Thymus (tissue), 11 donors: ENCODE measurements around the gene GPANK1. TPM values are rescaled to one million over a fixed set of nuclear protein-coding genes. Genes with fewer than 3 reads are reported as not detected.

Experiments used
- DNase-seq, 9 donors: peaks; one replicate each; pipeline ENCODE4 v3.0.0-alpha.2; 2013; ENCODE audit warnings: low spot score in 9 of 9, low read depth in 6 of 9, missing footprints in 1 of 9
- H3K27ac ChIP-seq, 2 donors: one replicate each; pipeline ENCODE4 v1.5.1; 2013; ENCODE audit warnings: control low read depth in 1 of 2, low read depth in 1 of 2, low read length in 1 of 2, mild to moderate bottlenecking in 1 of 2, moderate library complexity in 1 of 2
- H3K27me3 ChIP-seq, 2 donors: one replicate each; pipeline ENCODE4 v1.5.1; 2013; ENCODE audit warnings: low read length in 1 of 2; ENCODE audit not compliant: control insufficient read depth in 2 of 2, insufficient read depth in 1 of 2
- H3K36me3 ChIP-seq, 2 donors: one replicate each; pipeline ENCODE4 v1.5.1; 2013; ENCODE audit warnings: low read length in 1 of 2, mild to moderate bottlenecking in 1 of 2, moderate library complexity in 1 of 2; ENCODE audit not compliant: control insufficient read depth in 2 of 2, insufficient read depth in 2 of 2
- H3K4me1 ChIP-seq, 2 donors: one replicate each; pipeline ENCODE4 v1.5.1; 2013; ENCODE audit warnings: low read length in 2 of 2; ENCODE audit not compliant: control insufficient read depth in 2 of 2, insufficient read depth in 2 of 2
- H3K4me3 ChIP-seq, 2 donors: one replicate each; pipeline ENCODE4 v1.5.1; 2013; ENCODE audit warnings: low read length in 2 of 2, control low read depth in 1 of 2, mild to moderate bottlenecking in 1 of 2
- H3K9me3 ChIP-seq, 2 donors: one replicate each; pipeline ENCODE4 v1.5.1; 2013; ENCODE audit warnings: low read length in 1 of 2, mild to moderate bottlenecking in 1 of 2; ENCODE audit not compliant: control insufficient read depth in 2 of 2, insufficient read depth in 1 of 2
- WGBS: extraction: QIAGEN DNeasy Blood & Tissue Kit; methylation state at CpG from one replicate; pipeline ENCODE4 v1.1.7; 2013; 5-methylcytosine and 5-hydroxymethylcytosine counted together
- polyA plus RNA-seq: library from polyadenylated mRNA; stranded (reverse); fragments of 200-250 nt; gene quantifications from one replicate; pipeline ENCODE4 v1.2.3, GENCODE V29; 2013
- total RNA-seq: library from RNA; stranded (reverse); fragments of 120-200 nt; gene quantifications from one replicate; pipeline ENCODE4 v1.2.4, GENCODE V29; 2013
- donor health status: healthy.

Gene GPANK1
- total and polyA plus RNA-seq, 2 donors, result 13.8 to 25.2 TPM

- H3K27ac ChIP-seq, result no peak overlapping the region
- no peaks in the 10 kb centered on the region for H3K27me3 ChIP-seq
- H3K4me1 ChIP-seq, result peaks cover 5 to 32% of the 10 kb centered on the region in 2 donors
- WGBS, result 98% methylated on average over 3 of the region's 3 CpGs
- DNase-seq, result no peak
- H3K4me3 ChIP-seq, result no peak overlapping the region
- H3K36me3 ChIP-seq, result no peaks in the 10 kb centered on the region
- peaks cover 0 to 5% of the 10 kb centered on the region in 2 donors for H3K9me3 ChIP-seq
Measured at GRCh38 chr6:31708224-31708623, 43.4 kb upstream of the GPANK1 start.

- no peak overlapping the region for H3K4me3 ChIP-seq
- no peaks in the 10 kb centered on the region for H3K36me3 ChIP-seq
- H3K4me1 ChIP-seq, result peaks cover 5 to 27% of the 10 kb centered on the region in 2 donors
- H3K27ac ChIP-seq, result no peak overlapping the region
- H3K27me3 ChIP-seq, result no peaks in the 10 kb centered on the region
- WGBS, result 97% methylated on average over 10 of the region's 10 CpGs
- H3K9me3 ChIP-seq, result peaks cover 0 to 5% of the 10 kb centered on the region in 2 donors
- DNase-seq, result no peak
Measured at GRCh38 chr6:31707701-31708100, 42.9 kb upstream of the GPANK1 start.

GRCh38 chr6:31706599-31706998 is 41.8 kb upstream of the GPANK1 start, which contains the start of gene LY6G6F:
Gene LY6G6F, plus strand, starts transcription at chr6:31706866. Its CDS starts 41 bp downstream, at chr6:31706907.
- WGBS, result 97% methylated on average over 3 of the region's 3 CpGs
- peaks cover under 1 to 1% of the 10 kb centered on the region in 2 donors for H3K36me3 ChIP-seq
- no peaks in the 10 kb centered on the region for H3K27me3 ChIP-seq
- no peak for DNase-seq
- no peak within 1 kb of the TSS for H3K27ac ChIP-seq
- H3K9me3 ChIP-seq, result peaks cover 0 to 5% of the 10 kb centered on the region in 2 donors
- H3K4me1 ChIP-seq, result peaks cover 13 to 28% of the 10 kb centered on the region in 2 donors
- no peak within 1 kb of the TSS for H3K4me3 ChIP-seq

- no peaks in the 10 kb centered on the region for H3K27me3 ChIP-seq
- H3K4me3 ChIP-seq, result no peak overlapping the region
- no peak overlapping the region for H3K27ac ChIP-seq
- no peak for DNase-seq
- peaks cover 15 to 26% of the 10 kb centered on the region in 2 donors for H3K4me1 ChIP-seq
- 95% methylated on average over 6 of the region's 6 CpGs for WGBS
- peaks cover 6 to 7% of the 10 kb centered on the region in 2 donors for H3K36me3 ChIP-seq
- H3K9me3 ChIP-seq, result peaks cover 0 to 5% of the 10 kb centered on the region in 2 donors
Measured at GRCh38 chr6:31705931-31706330, 41.1 kb upstream of the GPANK1 start.

GRCh38 chr6:31702819-31703716 is 38.3 kb upstream of the GPANK1 start, which contains the start of gene ABHD16A:
Gene ABHD16A, minus strand, starts transcription at chr6:31703324. Its CDS starts 43 bp downstream, at chr6:31703281.
- peaks cover 15 to 18% of the 10 kb centered on the region in 2 donors for H3K4me1 ChIP-seq
- H3K36me3 ChIP-seq, result peaks cover 20 to 29% of the 10 kb centered on the region in 2 donors
- peak within 1 kb of the TSS; percentile 98 to 100 for H3K27ac ChIP-seq
- DNase-seq, result peak; percentile 96 to 99 (median 97)
- WGBS, result 1% methylated on average over 54 of the region's 54 CpGs
- H3K27me3 ChIP-seq, result no peaks in the 10 kb centered on the region
- peak within 1 kb of the TSS; percentile 88 to 94 for H3K4me3 ChIP-seq
- peaks cover 0 to 5% of the 10 kb centered on the region in 2 donors for H3K9me3 ChIP-seq

- peaks cover 0 to 5% of the 10 kb centered on the region in 2 donors for H3K9me3 ChIP-seq
- H3K27ac ChIP-seq, result peak overlapping the region; percentile 98 to 100
- peaks cover 15 to 19% of the 10 kb centered on the region in 2 donors for H3K4me1 ChIP-seq
- peaks cover 20 to 29% of the 10 kb centered on the region in 2 donors for H3K36me3 ChIP-seq
- no peak for DNase-seq
- WGBS, result 2% methylated on average over 10 of the region's 10 CpGs
- H3K27me3 ChIP-seq, result no peaks in the 10 kb centered on the region
- peak overlapping the region; percentile 88 to 94 for H3K4me3 ChIP-seq
Measured at GRCh38 chr6:31702405-31702818, 37.6 kb upstream of the GPANK1 start.

GRCh38 chr6:31701666-31702404 is 37.0 kb upstream of the GPANK1 start:
- Histone ChIP-seq H3K27me3 (no peaks in the 10 kb centered on the region), H3K4me1 (peaks cover 15 to 21% of the 10 kb centered on the region in 2 donors), H3K9me3 (peaks cover 0 to 5% of the 10 kb centered on the region in 2 donors), H3K36me3 (peaks cover 21 to 33% of the 10 kb centered on the region in 2 donors), H3K4me3 (peak overlapping the region; percentile 88 to 94), H3K27ac (peak overlapping the region; percentile 8 to 98)
- WGBS, result 56% methylated on average over 7 of the region's 7 CpGs
- no peak for DNase-seq

- WGBS, result 98% methylated on average over 5 of the region's 5 CpGs
- H3K36me3 ChIP-seq, result peaks cover 25 to 40% of the 10 kb centered on the region in 2 donors
- no peak overlapping the region for H3K27ac ChIP-seq
Measured at GRCh38 chr6:31700740-31701401, 36.1 kb upstream of the GPANK1 start.

More at GRCh38 chr6:31700740-31701401, 36.1 kb upstream of the GPANK1 start:
- H3K4me3 ChIP-seq, result no peak overlapping the region
- peaks cover 15 to 21% of the 10 kb centered on the region in 2 donors for H3K4me1 ChIP-seq
- H3K9me3 ChIP-seq, result peaks cover 0 to 5% of the 10 kb centered on the region in 2 donors
- H3K27me3 ChIP-seq, result no peaks in the 10 kb centered on the region
- no peak for DNase-seq
